ENCODE results near the gene SHMT2. TPM values are rescaled to one million over a fixed set of nuclear protein-coding genes. Genes with fewer than 3 reads are reported as not detected.

The SHMT2 gene
- total RNA-seq = 26.8 TPM
- long read RNA-seq, transcript SHMT2-201 (12 exons, 2,537 nt) = major isoform, 55 of 70 reads
- long read RNA-seq, partial matches to known transcripts = 11 of 70 reads
- long read RNA-seq, other reads (novel, unspliced or antisense) = 2 of 70 reads

DNA sequence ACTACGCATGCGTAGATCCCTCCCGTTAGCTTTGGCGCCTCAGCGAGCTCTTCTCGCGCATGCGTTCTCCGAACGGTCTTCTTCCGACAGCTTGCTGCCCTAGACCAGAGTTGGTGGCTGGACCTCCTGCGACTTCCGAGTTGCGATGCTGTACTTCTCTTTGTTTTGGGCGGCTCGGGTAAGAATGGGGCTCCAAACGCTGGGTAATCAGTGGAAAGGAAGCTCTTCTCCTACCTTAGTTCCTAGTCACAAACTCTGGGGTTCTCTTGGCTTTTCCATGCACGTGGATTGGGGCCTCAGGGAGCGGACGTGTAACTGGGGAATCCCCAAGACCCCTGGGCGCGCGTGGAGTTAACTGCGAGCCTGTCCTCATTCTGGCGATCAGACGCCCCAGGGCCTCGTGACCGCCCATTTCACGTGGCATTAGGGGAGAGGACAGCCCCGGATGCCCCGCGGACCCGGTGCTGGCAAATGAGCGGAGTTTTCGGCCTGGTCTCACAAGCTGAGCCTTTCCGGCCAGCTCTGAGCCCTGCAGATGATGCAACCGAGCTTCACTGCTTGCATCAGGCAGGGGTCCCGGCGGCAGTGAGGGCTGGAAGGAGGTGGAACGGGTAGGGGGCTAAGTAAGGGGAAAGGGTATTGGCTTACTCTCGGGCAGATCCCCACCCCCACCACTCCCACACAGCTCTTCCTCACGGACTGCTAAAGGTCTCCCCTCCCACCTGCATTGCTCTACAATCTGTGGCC lies at the start of gene SHMT2:
Gene SHMT2, plus strand, starts transcription at position 78 of the 747 bp plus-strand sequence. Its CDS starts 68 bp downstream, at position 146.
- DNase-seq (peak; percentile 95), ATAC-seq (ENCODE audit: poor library complexity) (peak; percentile 87)
- intact Hi-C loops (cut with DNase I) = no loop called here

DNA sequence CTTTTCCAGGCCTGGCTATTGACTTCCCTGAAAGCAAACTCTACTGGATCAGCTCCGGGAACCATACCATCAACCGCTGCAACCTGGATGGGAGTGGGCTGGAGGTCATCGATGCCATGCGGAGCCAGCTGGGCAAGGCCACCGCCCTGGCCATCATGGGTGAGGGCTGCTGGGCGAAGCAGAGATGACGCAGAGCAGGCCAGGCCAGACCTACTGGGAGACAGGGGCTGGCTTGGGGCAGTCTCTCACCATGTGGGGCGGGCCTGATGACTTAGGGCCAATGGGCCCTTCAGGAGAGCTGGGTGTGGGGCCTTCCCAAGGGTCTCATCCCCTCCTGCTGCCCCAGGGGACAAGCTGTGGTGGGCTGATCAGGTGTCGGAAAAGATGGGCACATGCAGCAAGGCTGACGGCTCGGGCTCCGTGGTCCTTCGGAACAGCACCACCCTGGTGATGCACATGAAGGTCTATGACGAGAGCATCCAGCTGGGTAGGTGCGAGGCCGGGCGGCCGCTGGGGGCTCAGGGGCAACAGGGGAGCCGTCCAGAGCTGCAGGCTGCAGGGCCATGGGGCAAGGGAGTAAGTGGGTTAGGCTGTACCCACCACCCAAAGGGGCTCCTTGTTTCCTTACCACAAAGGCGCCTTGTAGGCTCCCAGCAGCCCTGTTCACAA lies 49.1 kb upstream of the SHMT2 start:
- no peak for ATAC-seq (ENCODE audit: poor library complexity)
- DNase-seq = no peak
- intact Hi-C loops (cut with DNase I) = no loop called here

DNA sequence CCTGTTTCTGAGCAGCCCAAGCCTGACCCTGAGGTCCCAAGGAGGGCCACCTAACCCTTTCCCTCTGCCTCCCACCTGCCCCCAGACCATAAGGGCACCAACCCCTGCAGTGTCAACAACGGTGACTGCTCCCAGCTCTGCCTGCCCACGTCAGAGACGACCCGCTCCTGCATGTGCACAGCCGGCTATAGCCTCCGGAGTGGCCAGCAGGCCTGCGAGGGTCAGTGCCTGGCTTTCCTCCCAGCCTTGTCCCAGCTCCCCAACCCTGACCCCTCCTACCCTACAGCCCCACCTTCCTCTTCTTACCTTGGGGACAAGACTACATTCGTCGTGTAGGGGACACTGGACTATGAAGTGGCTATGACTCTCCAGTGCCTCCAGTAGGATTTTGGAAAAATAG lies 48.4 kb upstream of the SHMT2 start:
- DNase-seq = no peak
- intact Hi-C loops (cut with DNase I) = no loop called here

DNA sequence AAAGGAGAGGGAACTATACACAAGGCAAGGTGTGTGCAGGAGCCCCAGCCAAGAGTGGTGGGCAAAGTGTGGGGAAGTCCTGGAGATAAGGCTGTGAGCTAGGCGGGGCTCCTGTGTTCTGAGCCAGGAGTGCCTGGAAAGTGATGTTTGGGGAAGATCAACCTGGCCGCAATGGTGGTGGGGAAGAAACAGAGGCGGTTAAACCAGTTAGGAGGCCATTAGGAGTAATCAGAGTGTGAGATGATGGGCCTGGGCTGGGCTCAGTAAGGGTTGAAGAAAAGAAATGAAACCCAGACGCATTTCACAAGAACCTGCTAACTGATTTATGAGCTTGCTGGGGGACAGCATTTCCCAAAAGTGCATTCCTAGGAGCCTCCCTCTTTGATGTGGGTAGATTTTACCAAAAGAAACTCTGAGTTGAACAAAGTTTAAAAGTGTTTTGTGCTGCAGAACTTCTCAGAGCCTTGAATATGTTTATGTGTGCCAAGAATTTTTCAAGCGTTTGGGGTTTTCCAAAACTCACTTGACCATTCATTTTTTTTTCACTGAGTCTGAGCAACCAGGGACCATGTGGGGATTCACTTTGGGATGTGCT lies 47.9 kb upstream of the SHMT2 start:
- ATAC-seq (ENCODE audit: poor library complexity) (no peak), DNase-seq (no peak)
- intact Hi-C loops (cut with DNase I) = no loop called here

More for the DNA sequence above, 48.4 kb upstream of the SHMT2 start:
- ATAC-seq (ENCODE audit: poor library complexity) = no peak

DNA sequence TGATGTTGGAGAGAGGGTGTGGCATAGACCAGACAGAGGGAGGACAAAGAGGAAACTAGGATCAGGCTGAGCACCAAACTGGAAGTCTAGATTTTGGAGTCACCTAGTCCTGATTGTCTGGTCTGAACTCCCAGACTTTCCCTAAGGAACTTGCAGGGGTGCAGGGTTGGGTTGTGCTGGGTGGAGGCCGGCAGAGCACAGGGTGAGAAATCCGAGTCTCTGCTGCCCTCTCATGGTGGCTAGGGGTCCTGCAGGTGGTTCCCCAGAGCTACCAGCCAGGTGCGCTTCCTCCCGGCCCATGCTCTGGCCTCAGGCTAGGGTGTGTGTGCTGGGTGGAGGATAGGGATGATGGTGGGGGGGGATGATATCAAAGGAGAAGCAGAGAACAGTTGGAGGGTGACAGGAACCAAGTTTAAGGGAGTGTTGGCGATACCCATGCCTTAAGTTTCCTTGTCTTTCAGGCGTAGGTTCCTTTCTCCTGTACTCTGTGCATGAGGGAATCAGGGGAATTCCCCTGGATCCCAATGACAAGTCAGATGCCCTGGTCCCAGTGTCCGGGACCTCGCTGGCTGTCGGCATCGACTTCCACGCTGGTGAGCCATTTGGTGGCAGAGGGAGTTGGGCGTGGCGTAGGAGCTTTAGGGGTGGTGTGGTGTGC lies 46.5 kb upstream of the SHMT2 start:
- DNase-seq (peak; percentile 82), ATAC-seq (ENCODE audit: poor library complexity) (peak; percentile 83)
- intact Hi-C loops (cut with DNase I) = no loop called here

DNA sequence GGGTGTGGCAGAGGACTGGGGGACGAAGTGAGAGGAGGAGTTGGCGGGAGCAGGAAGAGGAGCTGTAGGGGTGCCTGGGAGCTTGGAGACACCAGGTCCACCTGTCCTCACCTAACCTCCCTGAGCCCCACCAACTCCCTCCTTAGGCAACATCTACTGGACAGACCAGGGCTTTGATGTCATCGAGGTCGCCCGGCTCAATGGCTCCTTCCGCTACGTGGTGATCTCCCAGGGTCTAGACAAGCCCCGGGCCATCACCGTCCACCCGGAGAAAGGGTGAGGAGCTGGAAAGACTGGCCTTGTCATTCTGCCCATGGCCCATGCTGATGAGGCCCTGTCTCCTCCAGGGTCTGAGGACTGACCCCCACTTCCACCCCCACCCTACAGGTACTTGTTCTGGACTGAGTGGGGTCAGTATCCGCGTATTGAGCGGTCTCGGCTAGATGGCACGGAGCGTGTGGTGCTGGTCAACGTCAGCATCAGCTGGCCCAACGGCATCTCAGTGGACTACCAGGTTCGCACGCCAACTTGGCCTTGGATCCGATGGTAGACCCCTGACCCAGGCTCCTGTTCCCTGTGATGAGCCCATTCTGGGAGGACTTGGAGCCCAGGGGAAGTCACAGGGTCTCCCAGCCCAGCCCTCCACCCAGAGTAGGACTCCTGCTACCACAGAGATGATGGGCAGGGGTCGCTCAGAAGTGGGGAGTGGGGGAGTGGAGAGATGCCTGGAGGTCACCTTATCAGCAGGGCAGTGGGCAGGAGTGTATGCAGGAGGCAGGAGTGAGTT lies 45.4 kb upstream of the SHMT2 start:
- DNase-seq = no peak
- intact Hi-C loops (cut with DNase I) = no loop called here
- ATAC-seq (ENCODE audit: poor library complexity) = no peak

DNA sequence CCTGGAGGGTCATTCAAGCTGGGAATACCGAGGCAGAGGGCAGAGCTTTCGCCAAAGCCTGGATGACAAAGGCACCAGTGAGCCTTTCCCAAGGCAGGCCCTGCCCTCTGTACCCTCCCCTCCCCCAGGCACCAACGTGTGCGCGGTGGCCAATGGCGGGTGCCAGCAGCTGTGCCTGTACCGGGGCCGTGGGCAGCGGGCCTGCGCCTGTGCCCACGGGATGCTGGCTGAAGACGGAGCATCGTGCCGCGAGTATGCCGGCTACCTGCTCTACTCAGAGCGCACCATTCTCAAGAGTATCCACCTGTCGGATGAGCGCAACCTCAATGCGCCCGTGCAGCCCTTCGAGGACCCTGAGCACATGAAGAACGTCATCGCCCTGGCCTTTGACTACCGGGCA lies 44.1 kb upstream of the SHMT2 start:
- no peak for DNase-seq
- intact Hi-C loops (cut with DNase I) = no loop called here
- ATAC-seq (ENCODE audit: poor library complexity) = no peak

DNA sequence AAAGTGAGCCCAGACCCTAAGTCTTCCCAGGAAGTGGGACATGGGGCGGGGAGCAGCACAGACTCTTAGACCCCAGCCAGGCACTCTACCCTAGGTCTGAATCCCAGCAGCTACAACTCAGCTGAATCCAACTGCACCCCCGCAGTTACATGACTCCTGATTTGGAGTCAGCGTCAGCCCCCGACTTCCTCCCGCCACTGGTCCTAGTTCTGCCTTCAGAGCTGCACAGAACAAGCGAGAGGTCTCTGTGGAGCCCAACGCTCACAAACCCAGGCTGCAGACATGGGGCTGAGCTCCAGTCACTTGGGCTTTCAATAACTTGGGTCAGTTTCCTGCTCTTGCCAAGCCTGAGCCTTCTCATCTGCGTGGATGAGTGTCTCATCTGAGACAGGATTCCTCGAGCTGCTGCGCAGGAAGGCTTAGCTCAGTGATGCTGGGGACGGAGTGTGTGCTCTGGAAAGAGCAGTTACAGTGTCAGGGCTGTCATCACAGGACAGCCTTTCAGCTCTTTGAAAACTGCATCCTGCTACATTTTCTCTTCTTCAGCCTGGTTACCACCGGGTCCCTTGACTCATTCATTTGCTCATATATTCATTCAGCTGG lies 43.5 kb upstream of the SHMT2 start:
- no peak for DNase-seq
- intact Hi-C loops (cut with DNase I) = no loop called here
- ATAC-seq (ENCODE audit: poor library complexity) = no peak

DNA sequence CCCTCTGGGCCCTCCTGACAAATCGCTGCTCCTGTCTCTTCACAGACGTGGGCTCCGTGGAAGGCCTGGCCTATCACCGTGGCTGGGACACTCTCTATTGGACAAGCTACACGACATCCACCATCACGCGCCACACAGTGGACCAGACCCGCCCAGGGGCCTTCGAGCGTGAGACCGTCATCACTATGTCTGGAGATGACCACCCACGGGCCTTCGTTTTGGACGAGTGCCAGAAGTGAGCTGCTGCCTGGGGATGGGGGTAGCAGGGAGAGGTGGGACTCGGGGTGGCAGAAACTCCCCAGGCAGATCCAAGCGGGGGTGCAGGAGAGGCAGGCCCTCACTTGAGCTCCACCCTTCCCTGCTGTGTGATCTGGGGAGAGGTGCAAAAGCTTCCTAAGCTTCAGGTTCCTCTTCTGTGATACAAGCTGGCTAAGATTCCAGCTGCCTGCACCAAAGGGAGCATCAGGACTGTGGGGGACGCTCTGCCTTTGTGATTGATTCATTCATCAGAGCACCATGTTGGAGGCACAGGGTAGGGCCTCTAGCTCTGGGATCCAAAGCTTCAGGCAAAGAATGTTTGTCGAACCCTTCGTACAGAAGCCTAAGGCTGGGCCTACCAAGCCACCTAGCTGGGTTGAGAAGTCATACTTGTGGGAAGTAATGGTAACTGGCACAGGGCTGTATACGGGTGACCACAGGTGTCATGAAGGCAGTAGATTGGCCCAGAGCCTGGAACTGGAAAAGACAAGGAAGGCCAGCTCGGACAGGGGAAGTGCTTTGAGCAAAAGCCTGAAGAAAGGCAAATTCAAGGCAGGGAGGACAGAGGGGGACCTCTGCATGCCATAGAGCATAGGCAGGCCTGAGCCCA lies 42.1 kb upstream of the SHMT2 start:
- ATAC-seq (ENCODE audit: poor library complexity) (no peak), DNase-seq (no peak)
- intact Hi-C loops (cut with DNase I) = no loop called here

DNA sequence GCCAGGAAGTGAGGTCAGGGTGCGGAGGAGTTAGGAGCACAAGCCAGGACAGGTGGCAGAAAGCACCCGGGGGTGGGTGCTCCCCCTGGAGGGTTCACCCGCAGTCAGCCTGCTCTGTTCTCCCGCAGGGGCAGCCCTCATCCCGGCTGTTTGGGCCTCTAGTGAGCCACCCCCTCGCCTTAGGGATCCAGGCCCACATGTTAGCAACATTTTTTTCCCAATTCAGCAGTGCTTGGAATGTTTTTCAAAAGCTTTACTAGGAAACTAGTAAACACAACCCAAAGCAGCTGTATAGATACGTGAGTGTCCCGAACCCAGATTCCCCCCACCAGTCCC lies 41.5 kb upstream of the SHMT2 start:
- no peak for ATAC-seq (ENCODE audit: poor library complexity)
- no peak for DNase-seq
- intact Hi-C loops (cut with DNase I) = no loop called here

DNA sequence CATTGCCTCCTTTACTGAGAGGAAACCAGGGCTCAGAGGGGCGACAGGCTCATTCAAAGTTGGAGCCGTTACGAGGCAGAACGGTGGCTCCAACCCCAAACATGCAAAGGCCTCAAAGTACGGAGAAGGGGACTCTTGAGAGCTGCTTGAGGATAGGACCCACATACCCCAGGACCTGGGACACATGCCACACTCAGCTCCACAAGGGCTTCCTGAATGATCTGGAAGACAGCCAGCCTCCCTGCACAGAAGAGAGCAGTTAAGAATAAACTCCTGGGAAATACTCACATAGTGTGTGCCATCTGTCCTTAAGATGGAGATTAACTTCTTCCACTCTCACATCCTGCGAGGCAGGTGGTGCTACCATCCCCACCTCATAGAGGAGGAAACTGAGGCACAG lies 39.5 kb upstream of the SHMT2 start:
- peak; percentile 77 for ATAC-seq (ENCODE audit: poor library complexity)
- DNase-seq = no peak
- intact Hi-C loops (cut with DNase I) = no loop called here

DNA sequence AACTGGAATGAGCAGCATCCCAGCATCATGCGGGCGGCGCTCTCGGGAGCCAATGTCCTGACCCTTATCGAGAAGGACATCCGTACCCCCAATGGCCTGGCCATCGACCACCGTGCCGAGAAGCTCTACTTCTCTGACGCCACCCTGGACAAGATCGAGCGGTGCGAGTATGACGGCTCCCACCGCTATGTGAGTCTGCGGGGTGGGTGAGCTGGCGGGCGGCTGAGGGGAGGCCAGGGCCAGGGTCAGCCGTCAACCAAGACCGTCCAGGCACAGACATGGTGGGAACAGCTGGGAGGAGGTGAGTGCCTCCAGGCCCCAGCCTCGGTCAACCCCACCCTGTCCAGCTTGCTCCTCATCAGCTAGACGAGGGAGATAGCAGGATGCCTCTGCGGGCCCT lies 38.7 kb upstream of the SHMT2 start:
- DNase-seq (no peak), ATAC-seq (ENCODE audit: poor library complexity) (no peak)
- intact Hi-C loops (cut with DNase I) = no loop called here

DNA sequence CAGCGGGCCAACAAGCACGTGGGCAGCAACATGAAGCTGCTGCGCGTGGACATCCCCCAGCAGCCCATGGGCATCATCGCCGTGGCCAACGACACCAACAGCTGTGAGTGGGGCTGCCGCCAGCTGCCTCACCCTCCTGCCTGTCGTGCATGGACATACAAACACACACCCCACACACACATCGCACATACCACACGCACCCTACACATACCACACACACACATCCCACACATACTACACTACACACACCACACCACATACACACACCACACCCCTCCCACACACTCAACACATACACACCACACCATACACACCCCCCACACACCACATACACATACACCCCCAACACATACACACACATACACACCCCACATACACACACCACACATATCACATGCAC lies 38.1 kb upstream of the SHMT2 start:
- no peak for ATAC-seq (ENCODE audit: poor library complexity)
- DNase-seq = no peak

DNA sequence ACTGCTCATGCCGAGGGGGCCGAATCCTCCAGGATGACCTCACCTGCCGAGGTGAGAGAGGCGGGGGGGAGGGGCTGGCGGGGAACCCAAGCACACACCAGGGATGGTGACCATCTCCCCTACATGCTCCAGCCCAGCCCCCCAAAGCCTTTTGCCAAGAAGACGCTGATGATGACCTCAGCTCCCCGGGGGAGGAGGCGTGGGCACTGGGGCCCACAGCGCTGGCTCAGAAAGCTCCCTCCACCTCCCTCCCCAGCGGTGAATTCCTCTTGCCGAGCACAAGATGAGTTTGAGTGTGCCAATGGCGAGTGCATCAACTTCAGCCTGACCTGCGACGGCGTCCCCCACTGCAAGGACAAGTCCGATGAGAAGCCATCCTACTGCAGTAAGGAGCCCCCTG lies 36.6 kb upstream of the SHMT2 start:
- intact Hi-C loops (cut with DNase I) = no loop called here
- no peak for ATAC-seq (ENCODE audit: poor library complexity)
- DNase-seq = no peak

More for the DNA sequence above, 38.1 kb upstream of the SHMT2 start:
- intact Hi-C loops (cut with DNase I) = no loop called here

DNA sequence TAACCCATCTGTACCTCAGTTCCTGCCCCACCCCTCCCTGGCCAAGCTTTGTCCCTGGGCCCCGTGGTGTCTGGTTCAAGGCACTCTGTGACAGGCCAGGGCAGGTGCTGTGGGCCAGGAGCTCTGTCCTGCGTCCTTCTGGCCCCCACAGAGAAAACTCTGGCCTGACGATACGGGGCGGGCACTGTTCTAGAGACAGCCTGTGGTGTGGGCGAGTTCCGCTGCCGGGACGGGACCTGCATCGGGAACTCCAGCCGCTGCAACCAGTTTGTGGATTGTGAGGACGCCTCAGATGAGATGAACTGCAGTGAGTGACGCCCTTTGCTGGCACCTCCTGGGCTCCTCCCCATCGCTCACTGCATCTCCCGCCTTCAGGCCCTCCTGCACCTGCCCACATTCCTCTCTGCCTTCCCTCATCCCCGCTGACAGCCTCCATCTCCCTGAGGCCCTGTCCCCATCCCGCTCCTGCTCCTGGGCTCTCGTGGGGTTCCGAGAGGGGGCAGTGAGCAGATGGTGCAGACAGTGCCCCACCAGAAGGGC lies 35.7 kb upstream of the SHMT2 start:
- DNase-seq (no peak), ATAC-seq (ENCODE audit: poor library complexity) (no peak)
- intact Hi-C loops (cut with DNase I) = no loop called here

DNA sequence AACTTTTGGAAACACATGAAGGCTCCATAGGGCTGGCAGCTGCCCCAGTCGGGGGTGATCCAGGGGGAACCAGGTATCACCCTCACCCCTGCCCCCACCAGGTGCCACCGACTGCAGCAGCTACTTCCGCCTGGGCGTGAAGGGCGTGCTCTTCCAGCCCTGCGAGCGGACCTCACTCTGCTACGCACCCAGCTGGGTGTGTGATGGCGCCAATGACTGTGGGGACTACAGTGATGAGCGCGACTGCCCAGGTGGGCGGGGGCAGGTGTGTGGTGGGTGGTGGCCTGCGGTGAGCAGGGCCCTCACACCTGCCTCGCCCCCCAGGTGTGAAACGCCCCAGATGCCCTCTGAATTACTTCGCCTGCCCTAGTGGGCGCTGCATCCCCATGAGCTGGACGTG lies 35.3 kb upstream of the SHMT2 start:
- intact Hi-C loops (cut with DNase I) = no loop called here
- DNase-seq (no peak), ATAC-seq (ENCODE audit: poor library complexity) (no peak)

DNA sequence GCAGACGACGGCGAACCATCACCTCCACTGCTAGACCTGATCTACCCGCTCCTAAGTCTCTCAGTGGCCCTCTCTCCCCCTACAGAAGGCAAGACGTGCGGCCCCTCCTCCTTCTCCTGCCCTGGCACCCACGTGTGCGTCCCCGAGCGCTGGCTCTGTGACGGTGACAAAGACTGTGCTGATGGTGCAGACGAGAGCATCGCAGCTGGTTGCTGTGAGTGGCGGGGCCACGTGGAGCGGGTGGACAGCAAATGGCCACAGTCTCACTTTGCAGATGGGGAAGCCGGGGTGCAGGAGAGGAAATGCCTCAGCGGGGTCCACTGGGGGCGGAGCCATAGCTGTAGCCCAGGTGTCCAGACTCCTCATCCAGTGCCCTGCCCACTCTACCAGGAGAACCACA lies 34.3 kb upstream of the SHMT2 start:
- intact Hi-C loops (cut with DNase I) = no loop called here
- DNase-seq (no peak), ATAC-seq (ENCODE audit: poor library complexity) (no peak)
